IMR-90 (cell line): ENCODE data around the gene LRRC56. TPM values are rescaled to one million over a fixed set of nuclear protein-coding genes. Genes with fewer than 3 reads are reported as not detected.

Experiments
- ATAC-seq: fragments of 200-7000 bp; cut with Tn5 transposase; 2 replicates; pipeline ENCODE4 v1.9.1; 2020; ENCODE audit warnings: low read depth, mild to moderate bottlenecking, moderate library complexity
- BruUV-seq: library from RNA; stranded (reverse); fragments of 400-500 nt; replicated peaks from 2 replicates; lab custom pipeline; 2021; lab: Mats Ljungman, UMichigan
- CTCF ChIA-PET: fragments of 300-600 bp; formaldehyde crosslinking; extraction: SDS; loops from one replicate; lab custom pipeline; 2021; ENCODE audit warnings: antibody characterized with exemption; lab: Yijun Ruan, JAX
- POLR2A ChIA-PET: fragments of 300-600 bp; sonication (Branson Sonifier 250); formaldehyde crosslinking; loops from one replicate; lab custom pipeline; 2022; ENCODE audit warnings: antibody characterized with exemption; ENCODE audit not compliant: unreplicated experiment; lab: Charles Lee
- DNase-seq: peaks from one replicate; pipeline ENCODE4 v3.0.0; 2013
- H2AFZ ChIP-seq: replicated peaks from 2 replicates; pipeline ENCODE3; 2013; ENCODE audit warnings: low read length, mild to moderate bottlenecking; ENCODE audit not compliant: poor library complexity
- H2AK5ac ChIP-seq: 2 replicates; pipeline ENCODE4 v1.6.1; 2013; ENCODE audit warnings: low read depth, low read length, inconsistent platforms
- H2AK9ac ChIP-seq: replicated peaks from 2 replicates; pipeline ENCODE3; 2013; ENCODE audit warnings: mild to moderate bottlenecking, low read depth, low read length, moderate library complexity; ENCODE audit not compliant: poor library complexity
- H2BK120ac ChIP-seq: 2 replicates; pipeline ENCODE4 v1.6.1; 2013; ENCODE audit warnings: low read depth, low read length, inconsistent platforms
- H2BK15ac ChIP-seq: 3 replicates; pipeline ENCODE4 v1.6.1; 2013; ENCODE audit warnings: low read depth, low read length, inconsistent platforms
- H2BK20ac ChIP-seq: 2 replicates; pipeline ENCODE4 v1.6.1; 2013; ENCODE audit warnings: low read depth, mild to moderate bottlenecking, inconsistent platforms, low read length, moderate library complexity
- H2BK5ac ChIP-seq: 2 replicates; pipeline ENCODE4 v1.6.1; 2013; ENCODE audit warnings: mild to moderate bottlenecking, low read depth, low read length, inconsistent platforms; ENCODE audit not compliant: poor library complexity, severe bottlenecking
- H3K14ac ChIP-seq: replicated peaks from 2 replicates; pipeline ENCODE4 v1.6.1; 2013; ENCODE audit warnings: low read depth, low read length, inconsistent platforms
- H3K18ac ChIP-seq: 2 replicates; pipeline ENCODE4 v1.6.1; 2013; ENCODE audit warnings: low read depth, low read length, control low read depth
- H3K23ac ChIP-seq: 2 replicates; pipeline ENCODE4 v1.6.1; 2013; ENCODE audit warnings: low read depth, low read length, inconsistent platforms
- H3K27ac ChIP-seq: 2 replicates; pipeline ENCODE4 v1.5.1; 2013; ENCODE audit warnings: mild to moderate bottlenecking, control low read depth, low read length; ENCODE audit not compliant: insufficient read depth
- H3K27me3 ChIP-seq: 2 replicates; pipeline ENCODE4 v1.6.1; 2013; ENCODE audit warnings: low read length; ENCODE audit not compliant: control insufficient read depth, insufficient read depth
- H3K36me3 ChIP-seq: 2 replicates; pipeline ENCODE4 v1.6.1; 2013; ENCODE audit warnings: low read length, mixed read lengths; ENCODE audit not compliant: control insufficient read depth, insufficient read depth
- H3K4ac ChIP-seq: 2 replicates; pipeline ENCODE4 v1.6.1; 2013; ENCODE audit warnings: low read depth, low read length, inconsistent platforms
- H3K4me1 ChIP-seq: 2 replicates; pipeline ENCODE4 v1.6.1; 2013; ENCODE audit warnings: low read length, mixed read lengths; ENCODE audit not compliant: control insufficient read depth, insufficient read depth
- H3K4me2 ChIP-seq: 2 replicates; pipeline ENCODE4 v1.6.1; 2013; ENCODE audit warnings: low read depth, mild to moderate bottlenecking, control low read depth, low read length, moderate library complexity
- H3K4me3 ChIP-seq: 2 replicates; pipeline ENCODE4 v1.5.1; 2013; ENCODE audit warnings: low read depth, mild to moderate bottlenecking, control low read depth, low read length, moderate library complexity; ENCODE audit not compliant: insufficient read depth
- H3K56ac ChIP-seq: 2 replicates; pipeline ENCODE4 v1.6.1; 2013; ENCODE audit warnings: low read length, inconsistent platforms; ENCODE audit not compliant: insufficient read depth; ENCODE audit errors: extremely low read depth
- H3K79me1 ChIP-seq, 2 experiments: 2 replicates each; pipeline ENCODE4 v1.6.1; 2013; ENCODE audit warnings: low read length in 2 of 2, inconsistent platforms in 1 of 2, low read depth in 1 of 2
- H3K9ac ChIP-seq: 2 replicates; pipeline ENCODE4 v1.6.1; 2013; ENCODE audit warnings: low read depth, low read length, control low read depth
- H3K9me1 ChIP-seq: 2 replicates; pipeline ENCODE4 v1.6.1; 2013; ENCODE audit warnings: low read length, inconsistent platforms; ENCODE audit not compliant: insufficient read depth
- H3K9me3 ChIP-seq: 2 replicates; pipeline ENCODE4 v1.6.1; 2013; ENCODE audit warnings: low read length; ENCODE audit not compliant: control insufficient read depth, insufficient read depth
- H4K20me1 ChIP-seq: 2 replicates; pipeline ENCODE4 v1.6.1; 2013; ENCODE audit warnings: low read length, inconsistent platforms; ENCODE audit not compliant: insufficient read depth
- H4K5ac ChIP-seq: 2 replicates; pipeline ENCODE4 v1.6.1; 2013; ENCODE audit warnings: mild to moderate bottlenecking, low read depth, low read length, control low read depth
- H4K8ac ChIP-seq, 2 experiments: 2 replicates each; pipeline ENCODE4 v1.6.1; 2013; ENCODE audit warnings: low read depth in 2 of 2, low read length in 2 of 2, control low read depth in 1 of 2, inconsistent platforms in 1 of 2
- H4K91ac ChIP-seq: 2 replicates; pipeline ENCODE4 v1.6.1; 2013; ENCODE audit warnings: low read depth, low read length, inconsistent platforms; ENCODE audit not compliant: insufficient read depth
- BHLHE40 ChIP-seq: fragments of 150-350 bp; IDR thresholded peaks from 2 replicates; pipeline ENCODE4 v1.6.1; 2016; ENCODE audit warnings: mild to moderate bottlenecking, low read depth, low read length
- CEBPB ChIP-seq: IDR thresholded peaks from 2 replicates; pipeline ENCODE4 v1.6.1; 2012; ENCODE audit warnings: low read depth, low read length, improper control_type of control experiment
- CHD1 ChIP-seq: IDR thresholded peaks from 2 replicates; pipeline ENCODE4 v1.6.1; 2012; ENCODE audit warnings: low read depth, low read length, improper control_type of control experiment
- CTCF ChIP-seq: conservative IDR thresholded peaks from 2 replicates; pipeline ENCODE4 v1.5.1; 2012; ENCODE audit warnings: mild to moderate bottlenecking, low read depth, low read length, improper control_type of control experiment
- FOS ChIP-seq: fragments of 150-350 bp; IDR thresholded peaks from 2 replicates; pipeline ENCODE4 v1.6.1; 2016; ENCODE audit warnings: low read depth, low read length
- MAFK ChIP-seq: IDR thresholded peaks from 2 replicates; pipeline ENCODE4 v1.6.1; 2012; ENCODE audit warnings: low read depth, low read length, improper control_type of control experiment
- MAZ ChIP-seq: IDR thresholded peaks from 2 replicates; pipeline ENCODE4 v1.6.1; 2012; ENCODE audit warnings: low read depth, mild to moderate bottlenecking, low read length, improper control_type of control experiment, moderate library complexity, borderline replicate concordance
- MXI1 ChIP-seq: IDR thresholded peaks from 2 replicates; pipeline ENCODE4 v1.6.1; 2012; ENCODE audit warnings: low read depth, mild to moderate bottlenecking, low read length, moderate library complexity, borderline replicate concordance
- NFE2L2 ChIP-seq: fragments of 150-350 bp; IDR thresholded peaks from 2 replicates; pipeline ENCODE4 v1.6.1; 2016; ENCODE audit warnings: low read depth, mild to moderate bottlenecking, low read length
- POLR2A ChIP-seq: IDR thresholded peaks from 2 replicates; pipeline ENCODE4 v1.6.1; 2012; ENCODE audit warnings: mild to moderate bottlenecking, low read depth, low read length
- RAD21 ChIP-seq: IDR thresholded peaks from 2 replicates; pipeline ENCODE4 v1.6.1; 2012; ENCODE audit warnings: low read length, improper control_type of control experiment
- RCOR1 ChIP-seq: IDR thresholded peaks from 2 replicates; pipeline ENCODE4 v1.6.1; 2012; ENCODE audit warnings: mild to moderate bottlenecking, low read length, improper control_type of control experiment; ENCODE audit not compliant: insufficient replicate concordance
- USF2 ChIP-seq: fragments of 150-350 bp; IDR thresholded peaks from 2 replicates; pipeline ENCODE4 v1.6.1; 2017; ENCODE audit warnings: mild to moderate bottlenecking, antibody characterized with exemption, low read length, low read depth
- WGBS, 2 experiments: methylation state at CpG; one replicate each; pipeline versions ENCODE4 v1.1.5 to v1.1.7; 2013; ENCODE audit warnings: missing lambda C conversion rate in 2 of 2; ENCODE audit not compliant: insufficient read length in 1 of 2; ENCODE audit errors: extremely low coverage in 2 of 2; 5-methylcytosine and 5-hydroxymethylcytosine counted together
- dilution Hi-C: fragments of 300-500 bp; cut with HindIII; formaldehyde crosslinking; loops from one replicate; pipeline ENCODE4 v1.14.3; 2018; ENCODE audit warnings: low sequenced_read_pairs; ENCODE audit not compliant: unreplicated experiment
- in situ Hi-C: fragments of 300-500 bp; cut with MboI; formaldehyde crosslinking; loops from 3 replicates; pipeline ENCODE4 v1.14.3; 2019; ENCODE audit warnings: low sequenced_read_pairs, inconsistent platforms, mixed read lengths
- intact Hi-C: fragments of 100-400 bp; cut with micrococcal nuclease; formaldehyde crosslinking; loops from 2 replicates; pipeline ENCODE4 v1.10.0; 2022
- polyA plus RNA-seq, 3 experiments: library from polyadenylated mRNA; depleted of rRNA; stranded (reverse); fragments of >200 nt; gene quantifications; 2 replicates each; pipeline ENCODE4 v1.2.3, GENCODE V29; 2012; ENCODE audit warnings: low replicate concordance in 1 of 3
- total RNA-seq: library from RNA; depleted of rRNA; stranded (reverse); fragments of >200 nt; gene quantifications from 2 replicates; pipeline ENCODE4 v1.2.3, GENCODE V29; 2012
- TF ChIP-seq, protein P1 (sequence below): fragments of 150-350 bp; IDR thresholded peaks from 2 replicates; pipeline ENCODE4 v1.6.1; 2016; ENCODE audit warnings: low read depth, mild to moderate bottlenecking, low read length, moderate library complexity, borderline replicate concordance

The LRRC56 gene
- total and polyA plus RNA-seq, 2 of the 4 experiments (the other 2 are of a cell fraction): 0.36 to 1.3 TPM

- Histone ChIP-seq H2AK9ac (no peak overlapping the region), H2AFZ (no peak overlapping the region), H3K9ac (no peak overlapping the region), H3K56ac (no peak overlapping the region), H3K4ac (no peak overlapping the region), H3K27me3 (no peaks in the 10 kb centered on the region), H3K9me3 (no peaks in the 10 kb centered on the region), H3K23ac (peak overlapping the region; percentile 29; the same call in 1 of the 2 replicates), H3K18ac (no peak overlapping the region), H2BK15ac (no peak overlapping the region), H3K4me3 (no peak overlapping the region), H2AK5ac (peak overlapping the region; percentile 9; the same call in 1 of the 2 replicates), H2BK120ac (no peak overlapping the region), H3K9me1 (peaks cover 5% of the 10 kb centered on the region), H3K79me1 (peaks cover 28 to 78% of the 10 kb centered on the region in 2 experiments), H3K14ac (no peak overlapping the region), H4K8ac (no peak overlapping the region), H2BK5ac (no peak overlapping the region), H4K5ac (no peak overlapping the region), H3K4me2 (no peak overlapping the region), H3K27ac (no peak overlapping the region), H4K20me1 (peaks cover 18% of the 10 kb centered on the region), H2BK20ac (no peak overlapping the region), H4K91ac (no peak overlapping the region), H3K4me1 (peaks cover 9% of the 10 kb centered on the region; the same call in 1 of the 2 replicates), H3K36me3 (peaks cover 42% of the 10 kb centered on the region)
- BruUV-seq: no TSS peak
- dilution Hi-C loops (no loop called here), in situ Hi-C loops (no loop called here), intact Hi-C loops (no loop called here)
- POLR2A ChIA-PET: no interaction called here
- CTCF ChIA-PET: no interaction called here
- ATAC-seq: no peak
- WGBS, 2 experiments: 94% methylated on average over 3 of the region's 10 CpGs; no CpG with 5 or more reads in 1 of the 2 experiments
- no peak for DNase-seq
- TF ChIP-seq RAD21 (no peak), USF2 (no peak), CTCF (no peak), CEBPB (no peak), MXI1 (no peak), MAFK (no peak), RCOR1 (no peak), MAZ (no peak), NFE2L2 (no peak), BHLHE40 (no peak), CHD1 (no peak), FOS (no peak), POLR2A (no peak)
- TF ChIP-seq, protein P1, sequence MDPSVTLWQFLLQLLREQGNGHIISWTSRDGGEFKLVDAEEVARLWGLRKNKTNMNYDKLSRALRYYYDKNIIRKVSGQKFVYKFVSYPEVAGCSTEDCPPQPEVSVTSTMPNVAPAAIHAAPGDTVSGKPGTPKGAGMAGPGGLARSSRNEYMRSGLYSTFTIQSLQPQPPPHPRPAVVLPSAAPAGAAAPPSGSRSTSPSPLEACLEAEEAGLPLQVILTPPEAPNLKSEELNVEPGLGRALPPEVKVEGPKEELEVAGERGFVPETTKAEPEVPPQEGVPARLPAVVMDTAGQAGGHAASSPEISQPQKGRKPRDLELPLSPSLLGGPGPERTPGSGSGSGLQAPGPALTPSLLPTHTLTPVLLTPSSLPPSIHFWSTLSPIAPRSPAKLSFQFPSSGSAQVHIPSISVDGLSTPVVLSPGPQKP: no peak
These were observed 34.8 kb upstream of the LRRC56 start for GRCh38 chr11:502288-503178.
